Adipocyte (in vitro differentiated cells): ENCODE results near the gene MTARC2.

Experiments used
- DNase-seq: peaks from one replicate; pipeline ENCODE4 v3.0.0-alpha.2; 2015; ENCODE audit warnings: low read depth
- H3K27me3 ChIP-seq: replicated peaks from 2 replicates; pipeline ENCODE4 v1.7.0; 2013; ENCODE audit warnings: mild to moderate bottlenecking, low read length, moderate library complexity; ENCODE audit not compliant: control insufficient read depth, insufficient read depth
- H3K36me3 ChIP-seq: 2 replicates; pipeline ENCODE4 v1.7.0; 2013; ENCODE audit warnings: low read length, mild to moderate bottlenecking, moderate library complexity; ENCODE audit not compliant: control insufficient read depth, insufficient read depth, severe bottlenecking
- H3K4me1 ChIP-seq: 2 replicates; pipeline ENCODE4 v1.7.0; 2013; ENCODE audit warnings: mild to moderate bottlenecking, low read length, moderate library complexity; ENCODE audit not compliant: control insufficient read depth, insufficient read depth
- H3K4me3 ChIP-seq: 2 replicates; pipeline ENCODE4 v1.7.0; 2013; ENCODE audit warnings: mild to moderate bottlenecking, low read length, moderate library complexity
- H3K9ac ChIP-seq: 2 replicates; pipeline ENCODE4 v1.7.0; 2013; ENCODE audit warnings: mild to moderate bottlenecking, low read length, moderate library complexity
- H3K9me3 ChIP-seq: 2 replicates; pipeline ENCODE4 v1.7.0; 2013; ENCODE audit warnings: mild to moderate bottlenecking, low read length, moderate library complexity; ENCODE audit not compliant: control insufficient read depth

Gene MTARC2

DNA sequence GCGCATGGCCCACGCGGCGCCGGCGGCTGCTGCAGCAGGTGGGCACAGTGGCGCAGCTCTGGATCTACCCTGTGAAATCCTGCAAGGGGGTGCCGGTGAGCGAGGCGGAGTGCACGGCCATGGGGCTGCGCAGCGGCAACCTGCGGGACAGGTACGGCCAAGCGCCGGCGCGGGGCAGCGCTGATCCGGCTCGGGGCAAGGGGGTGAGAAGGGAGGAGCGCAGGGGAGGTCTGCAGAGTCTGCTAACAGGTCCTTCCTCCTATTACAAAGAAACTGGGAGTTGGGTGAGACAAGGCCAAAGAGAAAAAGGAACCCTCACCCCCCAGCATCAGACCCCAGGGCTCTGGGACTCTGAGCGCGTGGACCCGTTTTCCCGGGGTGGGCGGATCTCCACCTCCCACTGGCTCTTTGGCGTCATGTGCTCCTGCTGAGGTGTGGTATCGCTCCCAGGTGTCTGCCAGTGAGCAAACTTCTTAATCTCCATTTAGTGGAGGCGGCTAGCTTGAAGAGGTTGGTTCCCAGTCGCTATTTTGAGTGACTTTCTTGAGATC, 39.0 kb downstream of the MTARC2 start:
- no peaks in the 10 kb centered on the region for H3K9me3 ChIP-seq
- no peak for DNase-seq

DNA sequence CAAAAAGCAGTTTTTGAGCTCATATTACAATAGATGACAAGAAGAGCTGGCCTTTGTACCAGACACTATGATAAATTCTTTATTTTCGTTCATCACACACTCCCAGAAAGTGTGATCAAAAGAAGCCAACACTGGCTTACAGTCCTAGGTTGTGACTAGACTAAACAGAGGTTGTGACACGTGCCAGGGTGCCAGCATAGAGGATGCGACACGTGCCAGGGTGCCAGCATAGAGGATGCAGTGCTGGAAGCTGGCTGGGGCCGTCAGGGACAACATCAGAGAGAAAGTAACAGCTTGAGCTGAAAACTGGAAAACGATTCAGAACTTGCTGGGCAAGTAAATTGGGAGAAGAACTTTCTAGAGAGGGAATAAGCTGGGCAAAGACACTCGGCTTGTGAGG, 40.8 kb downstream of the MTARC2 start:
- Histone ChIP-seq H3K4me3 (peak overlapping the region; percentile 27), H3K27me3 (no peaks in the 10 kb centered on the region), H3K4me1 (peaks cover 54% of the 10 kb centered on the region)

More for the DNA sequence above, 39.0 kb downstream of the MTARC2 start:
- Histone ChIP-seq H3K36me3 (peaks cover 22% of the 10 kb centered on the region), H3K27me3 (no peaks in the 10 kb centered on the region), H3K4me3 (peak overlapping the region; percentile 80), H3K9ac (peak overlapping the region; percentile 82), H3K4me1 (peaks cover 47% of the 10 kb centered on the region)

GRCh38 chr1:220789532-220790147, 41.5 kb downstream of the MTARC2 start:
- DNase-seq: peak; percentile 55
- H3K4me3 ChIP-seq: no peak overlapping the region
- H3K27me3 ChIP-seq: no peaks in the 10 kb centered on the region
- no peak overlapping the region for H3K9ac ChIP-seq
- peaks cover 54% of the 10 kb centered on the region for H3K4me1 ChIP-seq
- peaks cover under 1% of the 10 kb centered on the region for H3K36me3 ChIP-seq
- H3K9me3 ChIP-seq: no peaks in the 10 kb centered on the region

More for the DNA sequence above, 40.8 kb downstream of the MTARC2 start:
- peaks cover 8% of the 10 kb centered on the region for H3K36me3 ChIP-seq
- no peaks in the 10 kb centered on the region for H3K9me3 ChIP-seq
- DNase-seq: no peak
- peak overlapping the region; percentile 16 for H3K9ac ChIP-seq

- no peaks in the 10 kb centered on the region for H3K27me3 ChIP-seq
- no peak overlapping the region for H3K9ac ChIP-seq
- no peak for DNase-seq
- H3K9me3 ChIP-seq: no peaks in the 10 kb centered on the region
- peaks cover 38% of the 10 kb centered on the region for H3K4me1 ChIP-seq
- peak overlapping the region; percentile 12 for H3K4me3 ChIP-seq
- no peaks in the 10 kb centered on the region for H3K36me3 ChIP-seq
Observed at GRCh38 chr1:220791285-220791684, 43.2 kb downstream of the MTARC2 start.

DNA sequence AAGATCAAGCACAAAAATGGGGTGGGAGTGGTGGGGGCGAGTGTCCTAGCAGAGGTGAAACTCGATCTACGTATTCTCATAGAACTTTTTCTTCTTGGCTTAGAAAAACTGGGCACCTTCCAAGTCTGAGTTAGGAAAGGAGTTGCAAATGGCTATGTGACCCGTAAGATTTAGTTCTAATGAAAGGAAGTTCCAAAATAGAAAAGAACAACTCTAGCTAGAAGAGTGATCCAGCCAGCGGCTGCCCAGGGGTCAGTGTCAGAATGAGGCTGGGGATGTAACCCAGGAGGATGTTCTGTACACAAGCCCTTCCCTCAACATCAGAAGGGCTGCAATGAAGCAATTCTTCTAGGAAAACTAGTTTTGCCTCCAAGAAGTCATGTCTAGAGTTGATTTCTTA, 43.8 kb downstream of the MTARC2 start:
- Histone ChIP-seq H3K9me3 (no peaks in the 10 kb centered on the region), H3K4me1 (peaks cover 35% of the 10 kb centered on the region), H3K27me3 (no peaks in the 10 kb centered on the region), H3K36me3 (no peaks in the 10 kb centered on the region), H3K9ac (no peak overlapping the region), H3K4me3 (no peak overlapping the region)
- DNase-seq: peak; percentile 19

GRCh38 chr1:220796530-220796929, 48.4 kb downstream of the MTARC2 start:
- H3K4me1 ChIP-seq: peaks cover 11% of the 10 kb centered on the region
- no peak overlapping the region for H3K9ac ChIP-seq
- H3K9me3 ChIP-seq: no peaks in the 10 kb centered on the region
- H3K36me3 ChIP-seq: peaks cover 27% of the 10 kb centered on the region
- no peak overlapping the region for H3K4me3 ChIP-seq
- peaks cover 6% of the 10 kb centered on the region for H3K27me3 ChIP-seq
- no peak for DNase-seq

- peaks cover 6% of the 10 kb centered on the region for H3K27me3 ChIP-seq
- no peak overlapping the region for H3K9ac ChIP-seq
- H3K9me3 ChIP-seq: no peaks in the 10 kb centered on the region
- H3K36me3 ChIP-seq: peaks cover 32% of the 10 kb centered on the region
- no peak overlapping the region for H3K4me3 ChIP-seq
- no peak for DNase-seq
- H3K4me1 ChIP-seq: peaks cover 7% of the 10 kb centered on the region
Observed at GRCh38 chr1:220797044-220797443, 48.9 kb downstream of the MTARC2 start.

DNA sequence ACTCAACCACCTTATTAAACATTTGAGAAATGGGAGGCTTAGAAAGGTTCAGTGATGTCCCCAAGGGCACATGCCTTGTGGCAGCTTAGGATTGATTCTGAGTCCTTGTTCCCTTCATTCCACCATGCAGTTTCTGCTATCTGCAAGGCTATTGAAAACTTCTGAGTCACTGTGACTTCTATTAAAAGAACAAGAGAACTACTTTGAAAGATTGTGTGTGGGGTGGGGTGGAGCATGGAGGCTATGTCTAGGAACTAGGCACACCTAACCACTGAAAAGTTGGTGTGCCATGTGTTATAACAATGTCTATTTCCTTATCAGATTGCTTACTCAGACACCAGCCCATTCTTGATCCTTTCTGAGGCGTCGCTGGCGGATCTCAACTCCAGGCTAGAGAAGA, 49.4 kb downstream of the MTARC2 start:
- Histone ChIP-seq H3K9me3 (no peaks in the 10 kb centered on the region), H3K27me3 (peaks cover 6% of the 10 kb centered on the region), H3K4me3 (no peak overlapping the region), H3K36me3 (peaks cover 32% of the 10 kb centered on the region), H3K4me1 (peaks cover 2% of the 10 kb centered on the region), H3K9ac (no peak overlapping the region)
- DNase-seq: no peak

DNA sequence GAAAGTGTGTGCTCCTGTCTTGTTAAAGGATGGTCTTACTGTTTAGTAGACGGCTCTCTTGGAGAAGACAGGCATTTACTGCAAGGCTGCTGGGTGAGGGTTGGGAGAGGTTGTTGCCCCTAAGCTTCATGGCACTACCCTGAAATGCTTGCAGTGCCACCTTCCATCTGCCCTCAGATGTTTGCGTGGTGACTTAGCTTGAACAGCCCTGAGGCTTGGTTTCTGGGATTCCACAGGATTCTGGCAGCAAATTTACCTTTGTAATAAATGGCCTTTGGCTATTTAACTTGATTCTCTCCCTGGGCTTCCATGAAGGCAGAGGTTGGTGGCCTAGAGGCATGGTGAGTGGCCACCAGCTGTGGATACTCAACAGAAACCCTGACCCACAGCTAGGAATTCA, 50.2 kb downstream of the MTARC2 start:
- Histone ChIP-seq H3K9me3 (no peaks in the 10 kb centered on the region), H3K36me3 (peaks cover 32% of the 10 kb centered on the region), H3K9ac (no peak overlapping the region), H3K4me3 (no peak overlapping the region), H3K27me3 (peaks cover 6% of the 10 kb centered on the region), H3K4me1 (no peaks in the 10 kb centered on the region)
- no peak for DNase-seq

DNA sequence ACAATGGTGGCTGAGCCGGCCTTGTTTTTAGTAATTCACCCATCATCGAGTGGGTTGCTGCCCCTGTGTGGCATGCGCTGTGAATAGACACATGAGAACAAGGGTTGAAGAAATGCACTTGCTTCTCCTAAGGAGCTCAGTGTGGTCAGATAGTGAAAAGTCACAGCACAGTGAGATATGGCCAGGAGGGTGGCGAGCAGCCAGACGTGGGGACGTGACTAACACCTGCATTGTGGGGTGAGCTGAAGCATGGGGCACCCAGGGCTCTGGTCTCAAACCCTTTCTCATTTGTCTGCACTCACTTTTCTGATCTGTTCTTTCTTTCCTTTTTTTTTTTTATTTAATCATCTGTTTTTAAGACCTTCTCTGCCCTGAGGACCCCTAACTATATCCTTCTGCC, 52.1 kb downstream of the MTARC2 start:
- DNase-seq: no peak
- H3K4me3 ChIP-seq: no peak overlapping the region
- peaks cover 38% of the 10 kb centered on the region for H3K36me3 ChIP-seq
- H3K9ac ChIP-seq: no peak overlapping the region
- H3K9me3 ChIP-seq: no peaks in the 10 kb centered on the region
- H3K27me3 ChIP-seq: peaks cover 6% of the 10 kb centered on the region
- H3K4me1 ChIP-seq: no peaks in the 10 kb centered on the region

- Histone ChIP-seq H3K4me1 (no peaks in the 10 kb centered on the region), H3K27me3 (peaks cover 12% of the 10 kb centered on the region), H3K4me3 (no peak overlapping the region), H3K9ac (no peak overlapping the region), H3K9me3 (no peaks in the 10 kb centered on the region), H3K36me3 (peaks cover 37% of the 10 kb centered on the region)
- peak; percentile 65 for DNase-seq
Observed at GRCh38 chr1:220803401-220804201, 55.5 kb downstream of the MTARC2 start.
